NCI-H1105 (cell line): ENCODE results near the gene PARVB.

Experiments used
- DNase-seq: peaks from one replicate; lab custom pipeline; 2025; lab: John Stamatoyannopoulos, UW

Gene PARVB

DNA sequence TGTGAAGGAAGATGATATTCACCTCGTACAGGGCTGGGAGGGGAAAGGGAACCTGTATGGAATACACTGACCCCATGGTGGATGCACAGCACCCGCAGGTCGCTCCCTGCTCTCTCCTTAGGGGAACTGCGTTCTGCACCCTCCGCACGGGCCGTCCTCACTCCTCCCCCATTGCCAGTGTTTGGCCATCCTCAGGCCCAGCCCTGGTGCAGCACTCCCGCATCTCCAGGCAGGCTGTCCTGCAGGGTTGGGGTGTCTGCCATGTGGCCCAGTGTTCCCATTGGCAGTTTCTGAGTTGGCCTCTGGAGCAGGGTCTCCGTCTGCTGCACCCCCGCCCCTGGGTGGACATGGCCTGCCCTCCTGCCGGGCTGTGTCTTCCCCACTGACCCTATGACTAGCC is 137.6 kb downstream of the PARVB start:
- DNase-seq: no peak

DNA sequence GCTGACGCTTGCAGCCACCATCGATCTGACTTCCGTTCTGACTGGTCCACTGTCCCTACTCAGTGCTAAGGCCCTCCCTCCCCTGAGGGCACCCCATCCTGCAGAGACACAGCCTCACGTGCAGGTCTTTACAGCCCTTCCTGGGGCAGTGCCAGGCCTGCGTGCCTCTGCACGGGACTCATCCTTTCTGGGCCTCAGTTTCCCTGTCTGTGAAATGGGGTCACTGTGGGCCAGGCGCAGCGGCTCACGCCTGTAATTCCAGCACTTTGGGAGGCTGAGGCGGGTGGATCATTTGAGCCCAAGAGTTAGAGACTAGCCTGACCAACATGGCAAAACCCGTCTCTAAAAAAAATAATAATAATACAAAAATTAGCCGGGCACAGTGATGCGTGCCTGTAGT is 138.9 kb downstream of the PARVB start:
- no peak for DNase-seq

DNA sequence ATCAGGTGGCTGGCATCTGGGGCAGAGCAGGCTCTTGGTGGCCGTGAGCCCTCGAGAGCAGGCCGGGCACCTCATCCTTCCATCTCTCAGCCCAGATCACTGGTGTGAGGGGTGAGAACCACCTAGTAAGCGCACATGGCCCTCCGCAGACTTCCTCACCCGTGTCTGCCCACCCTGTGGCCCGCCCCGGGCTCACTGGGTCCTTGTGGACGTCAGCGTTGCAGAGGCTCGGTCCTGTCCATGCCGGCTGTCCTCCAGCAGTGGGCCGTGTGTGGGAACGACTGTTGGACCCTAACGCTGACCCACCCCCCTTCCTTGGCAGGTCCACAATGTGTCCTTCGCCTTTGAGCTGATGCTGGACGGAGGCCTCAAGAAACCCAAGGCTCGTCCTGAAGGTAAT is 139.4 kb downstream of the PARVB start:
- DNase-seq: no peak

DNA sequence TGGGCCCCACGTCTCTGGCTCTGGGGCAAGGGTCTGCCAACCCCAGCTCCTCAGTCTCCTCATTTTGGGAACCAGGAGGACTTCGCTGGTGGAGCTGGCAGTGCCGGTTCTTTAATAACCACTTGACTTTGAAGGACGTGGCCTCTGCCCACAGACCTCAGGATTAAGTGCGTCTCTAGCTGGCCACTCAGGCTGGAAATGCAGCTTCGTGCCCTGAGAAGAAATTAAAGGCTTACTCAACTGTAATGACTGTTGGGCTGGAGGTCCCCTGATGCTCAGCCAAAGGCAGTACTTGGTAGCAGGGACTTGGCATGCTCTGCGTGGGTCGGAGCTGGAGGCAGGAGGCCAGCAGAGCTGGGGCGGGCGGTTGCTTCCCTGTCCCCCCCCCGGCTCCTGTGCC is 139.9 kb downstream of the PARVB start:
- no peak for DNase-seq

DNA sequence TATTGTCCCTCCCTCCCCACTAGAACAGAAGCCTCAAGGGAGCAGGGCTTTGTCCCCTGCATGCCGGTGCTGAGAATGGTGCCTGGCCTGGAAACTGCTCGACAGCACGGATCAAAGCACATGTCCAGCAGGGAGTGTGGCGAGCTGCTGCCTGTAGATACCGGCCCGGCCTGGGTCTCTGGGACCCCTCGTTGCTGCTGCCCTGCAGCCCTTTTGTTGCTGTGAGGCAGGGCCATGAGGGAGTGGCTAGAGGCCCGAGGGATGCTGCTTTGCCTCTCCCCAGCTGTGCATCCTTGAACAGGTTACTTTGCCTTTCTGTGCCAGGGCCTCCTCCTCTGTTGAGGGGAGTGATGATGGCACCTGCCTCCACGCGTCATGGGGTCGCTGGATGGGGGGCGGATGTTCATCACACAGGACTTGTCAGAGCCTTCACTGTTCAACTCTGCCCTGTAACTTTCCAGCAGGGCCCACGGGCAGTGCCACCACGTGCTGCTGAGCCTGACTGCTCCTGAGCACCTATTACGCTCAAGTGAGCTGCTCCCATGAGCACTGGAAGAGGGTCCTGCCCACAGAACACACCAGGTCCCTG is 141.3 kb downstream of the PARVB start:
- no peak for DNase-seq

DNA sequence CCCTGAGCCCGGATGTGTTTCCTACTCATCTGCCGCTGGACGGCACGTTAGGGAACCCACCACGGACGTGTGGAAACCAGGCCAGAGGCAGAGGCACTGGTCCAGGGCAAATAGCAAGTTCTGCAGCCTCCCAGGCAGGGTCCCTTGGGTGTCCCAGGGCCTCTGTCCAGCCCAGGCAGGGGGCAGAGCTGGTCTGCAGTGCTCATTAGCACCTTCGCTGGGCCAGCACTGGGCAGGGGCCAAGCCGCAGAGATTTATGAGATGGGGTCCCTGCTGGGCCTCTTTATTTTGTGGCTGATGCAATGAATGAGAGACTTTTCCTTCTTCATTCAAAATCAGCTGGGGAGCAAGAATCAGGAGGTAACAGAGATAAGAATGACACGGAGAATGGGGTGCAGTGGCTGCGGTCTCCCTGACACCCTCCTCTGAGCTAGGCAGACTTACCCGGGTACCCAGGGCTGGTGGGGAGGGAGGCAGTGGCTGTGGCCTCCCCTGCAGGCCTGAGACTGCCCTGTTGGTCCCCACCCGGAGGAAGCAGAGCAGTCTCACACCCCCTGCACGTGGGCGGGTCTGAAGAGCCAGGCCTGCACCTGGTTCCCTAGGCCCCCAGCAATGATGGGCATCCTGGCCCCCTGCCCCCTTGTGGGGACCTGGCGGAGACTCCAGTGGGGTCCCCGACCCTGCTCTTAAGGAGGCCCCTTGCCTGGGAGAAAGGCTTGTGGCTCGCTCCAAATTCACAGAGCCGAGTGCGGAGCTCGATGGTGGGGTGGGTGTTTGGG is 142.6 kb downstream of the PARVB start:
- no peak for DNase-seq

DNA sequence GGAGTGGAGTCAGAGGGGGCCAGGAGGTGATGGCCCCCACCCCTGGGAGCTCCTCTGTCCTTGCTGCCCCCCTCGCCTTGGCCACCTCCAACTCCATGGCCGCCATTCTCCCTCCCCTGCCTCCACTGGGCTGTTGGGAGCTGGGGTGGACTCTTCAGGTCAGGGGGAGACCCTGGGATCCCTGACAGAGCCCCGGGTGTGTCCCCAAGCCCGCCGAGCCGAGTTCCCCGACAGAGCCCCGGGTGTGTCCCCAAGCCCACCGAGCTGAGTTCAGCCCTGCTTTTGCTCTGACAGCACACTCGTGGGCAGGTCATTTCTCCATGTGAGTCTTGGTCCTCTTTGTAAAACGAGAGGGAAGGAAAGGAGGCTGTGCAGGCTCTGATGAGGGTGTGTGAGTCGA is 143.4 kb downstream of the PARVB start:
- no peak for DNase-seq

DNA sequence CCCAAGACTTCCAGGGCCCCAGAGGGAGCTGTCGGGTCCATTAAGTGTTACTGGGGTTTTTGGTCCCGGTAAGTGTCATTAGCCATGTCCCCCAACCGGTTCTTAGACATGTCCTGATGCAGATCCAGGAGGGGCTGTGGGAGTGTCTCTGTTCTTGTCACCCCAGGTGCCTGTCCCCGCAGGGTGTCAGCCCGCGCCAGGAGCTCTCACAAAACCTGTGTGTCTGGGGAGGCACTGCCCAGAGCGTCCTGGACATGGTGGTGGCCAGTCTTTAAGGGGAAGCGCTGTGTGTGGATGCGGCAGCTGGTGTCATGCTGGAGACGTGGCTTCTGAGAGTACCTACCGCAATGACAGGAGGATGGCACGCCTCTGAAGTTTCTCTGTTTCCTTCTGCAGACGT is 144.1 kb downstream of the PARVB start:
- DNase-seq: no peak

DNA sequence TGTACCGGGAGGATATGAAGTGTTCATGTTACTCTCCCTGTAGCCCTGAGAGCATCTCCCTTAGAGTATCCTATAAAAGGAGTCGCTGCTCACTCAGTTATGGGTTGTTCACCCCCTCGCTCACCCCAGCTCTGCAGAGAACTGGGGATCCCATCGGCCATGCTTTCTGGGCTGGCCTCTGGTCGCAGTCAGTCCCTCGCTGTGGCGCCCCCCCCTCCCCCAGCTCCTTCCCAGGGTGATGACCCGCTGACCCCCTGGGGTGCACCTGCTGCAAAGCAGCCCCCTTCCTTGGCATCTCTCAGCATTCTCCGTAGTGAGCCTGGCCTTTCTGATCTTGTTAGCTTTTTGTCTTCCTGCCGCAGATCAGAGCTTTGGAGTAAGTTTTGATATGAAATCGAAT is 146.4 kb downstream of the PARVB start:
- DNase-seq: no peak

DNA sequence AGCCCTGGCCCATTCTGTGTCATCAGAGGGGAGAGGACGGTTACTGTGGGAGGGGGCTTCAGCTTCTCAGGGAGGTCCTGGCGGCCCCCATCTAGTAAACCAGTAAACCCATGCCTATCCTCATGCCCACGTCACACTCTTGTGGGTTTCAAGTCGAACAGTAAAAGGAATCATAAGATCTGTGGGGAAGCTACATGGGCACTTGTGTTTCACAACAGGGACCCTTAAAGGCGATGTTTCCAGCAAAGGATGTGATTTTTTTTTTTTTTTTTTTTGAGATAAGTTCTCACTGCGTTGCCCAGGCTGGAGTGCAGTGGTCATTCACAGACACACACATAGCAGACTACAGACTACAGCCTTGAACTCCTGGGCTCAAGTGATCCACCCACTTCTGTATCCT is 147.5 kb downstream of the PARVB start:
- no peak for DNase-seq

DNA sequence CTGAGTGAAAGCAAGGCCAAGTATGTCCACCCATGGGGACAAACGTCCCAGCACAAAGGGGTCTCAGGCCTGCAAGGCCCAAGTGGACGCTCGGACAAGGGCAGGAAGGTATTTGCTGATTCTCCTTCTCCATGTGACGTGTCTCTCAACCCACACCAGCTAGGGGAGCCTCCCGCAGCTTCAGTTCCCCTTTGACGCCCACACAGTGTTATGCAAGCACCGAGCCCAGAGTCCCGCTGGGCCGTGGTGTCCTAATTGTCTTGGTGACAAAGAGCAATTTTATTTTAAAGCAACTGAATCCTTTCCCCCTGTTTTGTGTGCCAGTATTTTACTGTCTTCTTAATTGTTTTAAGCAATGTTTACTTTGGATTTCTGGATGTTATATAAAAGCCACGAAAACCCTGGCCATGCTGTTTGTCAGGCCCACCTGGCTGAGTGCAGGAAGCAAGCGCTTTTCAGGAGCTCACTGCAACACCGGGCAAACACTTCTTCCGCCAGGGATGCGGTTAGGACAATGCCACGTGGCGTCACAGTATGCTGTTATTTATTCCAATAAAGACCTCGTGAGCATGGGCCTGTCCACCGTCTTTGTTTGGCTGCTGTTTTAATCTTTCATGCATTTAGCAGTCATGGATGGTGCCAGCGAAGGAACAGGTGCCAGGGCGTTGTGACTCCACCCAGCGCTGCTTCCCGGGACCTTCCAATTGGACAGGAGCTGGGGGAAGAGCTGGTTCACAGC is 148.4 kb downstream of the PARVB start:
- DNase-seq: no peak

DNA sequence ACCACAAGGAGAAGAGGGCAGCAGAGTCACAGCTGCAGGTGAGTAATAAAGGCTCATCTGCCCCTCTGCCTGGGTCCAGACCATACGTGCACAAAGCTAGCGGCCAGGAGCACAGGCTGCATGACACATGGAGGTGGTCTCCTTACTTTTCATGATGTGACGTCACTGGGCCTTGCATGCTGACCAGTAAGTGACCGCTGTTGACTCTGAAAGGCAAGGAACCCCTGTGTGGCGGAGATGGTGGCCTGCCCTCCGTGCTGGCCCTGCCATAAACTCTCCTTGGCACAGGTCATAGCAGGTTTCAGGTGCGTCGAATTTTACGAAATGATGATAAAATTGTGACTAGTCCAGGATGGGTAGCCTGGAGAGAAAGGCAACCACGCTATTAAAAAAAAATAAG is 149.1 kb downstream of the PARVB start:
- DNase-seq: no peak

DNA sequence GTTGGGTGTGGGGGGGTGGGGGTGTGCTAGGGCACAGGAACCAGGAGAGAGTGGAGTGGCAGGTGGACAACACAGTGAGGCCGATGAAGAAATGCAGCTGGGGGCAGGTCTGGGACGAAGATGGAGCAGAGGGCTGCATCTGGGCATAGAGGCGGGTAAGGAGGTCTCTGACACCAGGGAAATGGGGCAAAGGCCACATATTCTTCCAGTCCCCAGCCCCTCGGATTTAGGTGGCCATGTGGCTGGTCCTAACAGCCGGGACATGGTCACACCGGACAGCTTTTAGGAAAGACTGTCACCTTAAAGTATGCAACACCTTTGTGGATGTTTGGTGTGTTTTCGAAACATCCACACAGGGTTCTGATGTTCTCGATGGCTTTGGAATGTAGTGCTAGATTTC is 151.6 kb downstream of the PARVB start:
- DNase-seq: no peak

DNA sequence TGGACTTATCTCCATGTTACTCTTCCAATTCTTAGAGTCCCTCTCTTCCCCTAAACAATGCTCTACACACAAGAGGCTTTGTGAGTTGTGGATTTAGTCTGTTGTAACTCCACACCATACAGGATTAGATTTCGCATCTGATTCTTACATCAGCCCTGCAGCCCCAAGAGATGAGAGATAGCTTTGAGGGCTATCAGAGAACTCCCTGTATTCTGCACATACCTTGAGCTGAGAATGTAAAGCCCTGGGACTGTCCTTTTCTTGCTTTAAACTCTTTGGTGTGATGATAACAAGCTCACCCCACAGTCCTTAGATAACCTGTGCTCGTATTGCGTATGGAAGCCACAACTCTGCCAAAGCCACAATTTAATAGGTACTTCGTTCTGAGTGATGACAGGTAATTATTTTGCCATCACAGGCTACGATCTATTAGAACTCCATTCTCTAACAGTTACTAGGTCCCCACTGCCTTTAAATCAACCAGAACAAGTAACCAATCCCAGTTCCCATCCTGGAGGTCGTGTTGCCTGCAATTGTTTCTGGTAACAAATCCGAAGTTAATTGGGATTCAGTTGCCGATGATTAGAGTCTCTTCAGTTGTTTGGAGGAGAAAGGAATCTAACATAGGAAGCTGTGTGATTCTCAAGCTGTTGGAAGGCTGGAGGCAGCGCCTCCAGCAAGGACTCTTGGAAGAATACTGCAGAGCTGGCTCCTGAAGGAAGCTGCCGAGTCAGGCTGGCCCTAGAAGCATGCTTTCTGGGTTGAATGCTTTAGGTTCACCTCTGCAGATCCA is 155.3 kb downstream of the PARVB start:
- no peak for DNase-seq

DNA sequence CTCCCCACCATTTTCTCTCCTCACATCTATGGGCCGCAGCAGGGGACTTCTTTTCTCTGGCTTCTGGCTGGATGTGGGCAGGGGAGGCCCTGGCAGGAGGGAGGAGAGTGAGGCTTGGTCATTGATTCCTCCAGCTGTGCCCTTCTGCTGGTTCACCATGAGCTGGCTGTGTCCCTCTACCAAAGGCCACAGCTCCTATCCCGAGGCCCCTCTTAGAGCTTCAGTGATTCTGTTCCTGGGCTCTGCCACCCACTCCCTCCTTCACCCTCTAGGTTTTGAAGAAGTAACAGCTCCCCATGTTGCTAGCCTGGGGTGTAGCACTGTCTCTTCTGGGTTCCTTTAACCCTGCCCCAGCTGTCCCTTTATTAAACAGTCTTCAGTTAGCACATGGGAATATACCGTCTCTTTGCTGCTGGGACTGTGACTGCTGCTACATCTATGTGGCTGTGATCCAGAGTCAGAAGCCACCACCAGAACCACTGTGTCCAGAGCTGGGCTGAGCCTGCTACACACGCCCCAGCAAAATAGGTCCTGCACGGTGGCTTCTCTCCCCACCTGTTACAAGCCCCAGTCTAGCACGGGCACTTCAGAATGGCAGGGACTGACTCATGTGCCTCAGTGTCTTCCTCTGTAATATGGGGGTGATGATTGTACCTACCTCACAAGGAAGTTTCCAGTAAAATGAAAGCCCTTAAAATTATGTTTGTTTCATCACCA is 156.0 kb downstream of the PARVB start:
- no peak for DNase-seq

DNA sequence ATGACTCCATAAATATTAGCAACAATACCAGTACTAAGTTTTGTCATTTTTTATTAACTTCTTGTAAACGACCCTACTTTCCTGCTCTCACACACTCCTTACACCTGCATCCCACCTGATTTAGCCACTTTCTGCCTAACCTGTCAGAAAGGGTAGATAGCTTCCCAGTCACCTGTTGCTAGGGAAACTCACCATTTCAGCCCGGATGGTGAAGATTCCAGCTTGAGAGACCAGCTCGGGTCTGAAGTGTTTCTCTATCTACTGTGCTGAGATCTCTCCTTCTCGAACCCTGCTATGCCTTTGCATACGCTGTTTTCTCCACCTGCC is 156.6 kb downstream of the PARVB start, which contains the start of gene PARVG:
Gene PARVG, plus strand, starts transcription at position 220 of the 327 bp plus-strand sequence. CDS start 2,405 bp downstream, outside the sequence.
- DNase-seq: no peak

DNA sequence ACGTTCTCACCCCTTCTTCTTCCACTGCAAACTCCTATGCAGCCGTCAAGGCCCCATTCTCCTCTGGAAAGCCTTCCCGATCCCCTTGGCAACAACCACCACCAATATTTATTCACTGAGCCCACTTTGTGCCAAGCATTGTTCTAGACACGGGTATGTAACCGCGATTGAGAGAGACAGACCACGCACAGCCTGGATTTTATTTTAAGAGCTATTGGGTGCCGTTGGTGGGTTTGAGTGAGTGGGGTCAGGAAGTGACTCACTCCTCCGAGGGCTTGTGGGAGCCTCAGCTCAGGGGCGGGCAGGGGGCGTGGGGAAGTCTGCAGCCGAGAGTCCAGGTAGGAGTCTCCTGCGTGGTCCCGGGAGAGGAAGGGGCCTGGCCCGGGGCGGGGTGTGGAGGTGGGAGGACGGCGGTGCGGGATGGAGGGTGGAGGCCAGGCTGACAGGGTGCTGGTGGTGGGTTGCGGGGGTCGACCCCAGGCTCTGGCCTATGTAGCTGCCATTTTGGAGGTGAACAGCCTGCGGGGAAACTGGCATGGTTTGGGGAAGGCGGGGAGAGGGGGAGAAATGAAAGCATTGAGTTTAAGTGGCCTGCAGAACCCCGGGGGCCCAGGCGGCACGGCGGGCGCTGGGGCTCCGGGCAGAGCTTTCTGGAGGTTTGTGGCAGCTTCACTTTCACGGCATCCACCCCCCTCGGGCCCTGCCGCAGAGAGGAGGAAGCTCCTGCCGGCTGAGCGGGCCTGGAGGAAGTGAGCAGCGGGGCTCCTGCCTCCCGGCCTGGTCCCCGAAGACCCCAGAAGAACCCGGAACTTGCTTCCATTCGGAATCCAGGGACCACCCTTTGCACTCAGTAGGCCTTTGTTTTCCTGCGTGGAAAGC is 157.2 kb downstream of the PARVB start:
- DNase-seq: no peak

DNA sequence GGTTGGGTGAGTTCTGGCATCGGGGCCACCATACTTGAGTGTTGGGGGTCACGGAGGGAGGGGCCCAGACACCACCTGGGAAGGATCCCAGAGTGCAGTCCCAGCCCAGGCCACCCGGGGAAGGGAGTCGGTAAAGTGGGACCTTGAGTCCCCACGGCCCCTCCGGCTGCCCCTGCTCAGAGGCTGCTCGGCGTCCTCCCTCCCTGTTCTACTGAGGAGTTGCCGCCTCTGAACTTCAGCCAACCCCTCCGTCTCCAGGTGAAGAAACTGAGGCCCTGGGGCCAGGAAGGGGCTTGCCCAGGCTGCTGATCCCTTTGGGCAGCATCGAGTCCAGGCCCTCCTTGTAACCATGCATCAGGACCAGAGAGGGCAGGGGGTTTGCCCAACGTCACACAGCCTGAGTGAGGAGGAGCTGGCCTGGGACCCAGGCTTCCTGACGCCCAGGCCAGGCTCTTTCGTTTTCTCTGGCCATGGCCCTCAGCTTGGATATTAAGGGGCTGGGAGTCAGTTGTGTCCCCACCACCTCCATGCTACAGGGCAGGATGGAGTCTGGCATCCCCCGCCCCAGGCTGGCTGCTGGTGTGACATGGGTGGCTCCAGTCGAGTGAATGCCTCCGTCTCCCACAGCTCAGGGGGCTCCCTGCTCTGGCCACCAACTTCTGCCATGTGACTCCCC is 157.9 kb downstream of the PARVB start:
- no peak for DNase-seq

DNA sequence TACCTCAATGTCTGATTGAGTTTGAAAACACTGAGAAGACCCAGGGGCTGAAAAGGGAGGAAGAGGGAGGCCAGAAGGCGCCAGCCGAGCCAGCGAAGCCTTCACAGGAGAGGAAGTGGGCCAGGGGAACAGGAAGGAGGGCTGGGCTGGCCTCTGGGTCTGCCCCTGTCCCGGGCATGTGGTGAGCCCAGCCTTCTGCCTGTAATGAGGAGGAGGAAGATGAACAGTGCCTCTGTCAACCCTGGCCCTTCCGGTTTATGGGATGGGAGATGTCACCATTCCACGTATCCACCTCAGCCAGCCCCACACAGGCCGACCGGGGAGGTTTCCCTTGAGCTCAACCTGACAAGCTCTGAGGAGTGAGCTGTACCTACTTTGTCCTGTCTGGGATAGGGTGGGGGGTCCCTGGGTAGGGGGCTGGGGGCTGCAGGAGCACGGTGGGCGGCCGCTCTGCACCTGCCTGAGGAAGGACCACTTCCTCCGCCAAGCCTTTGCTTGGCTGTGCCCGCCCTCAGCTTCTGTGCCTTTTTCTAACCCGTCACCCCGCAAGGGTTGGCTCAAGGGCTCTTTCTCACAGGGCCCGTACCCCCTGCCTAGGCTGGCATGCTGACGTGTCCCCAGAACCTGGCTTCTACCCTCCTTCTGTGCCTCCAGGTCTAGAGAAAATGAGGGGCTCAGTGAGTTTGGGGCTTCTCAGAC is 158.6 kb downstream of the PARVB start:
- DNase-seq: no peak

DNA sequence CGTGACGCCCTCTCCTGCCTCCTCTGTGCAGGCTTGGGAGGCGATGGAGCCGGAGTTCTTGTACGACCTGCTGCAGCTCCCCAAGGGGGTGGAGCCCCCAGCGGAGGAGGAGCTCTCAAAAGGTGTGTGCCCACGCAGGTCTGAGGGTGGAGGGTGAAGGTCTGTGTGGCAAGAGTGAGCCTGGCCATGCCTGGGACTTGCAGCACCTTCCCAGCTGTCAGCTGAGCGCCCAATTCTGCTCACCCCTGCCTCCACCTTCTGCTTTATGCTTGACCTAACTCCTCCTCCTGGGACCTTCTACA is 159.1 kb downstream of the PARVB start:
- DNase-seq: no peak
